NT2/D1 (cell line): ENCODE results near the gene SHISAL2B.

Experiments
- SUZ12 ChIP-seq: IDR thresholded peaks from 2 replicates; pipeline ENCODE4 v1.6.1; 2011; ENCODE audit not compliant: insufficient read length, insufficient read depth; ENCODE audit errors: extremely low read depth
- YY1 ChIP-seq: IDR thresholded peaks from 2 replicates; pipeline ENCODE4 v1.6.1; 2011; ENCODE audit not compliant: insufficient read length, insufficient read depth
- ZNF274 ChIP-seq: IDR thresholded peaks from 2 replicates; pipeline ENCODE4 v1.6.1; 2011; ENCODE audit warnings: mild to moderate bottlenecking, low read depth, low read length

GRCh38 chr5:64766941-64767340, 76.6 kb downstream of the SHISAL2B start:
- TF ChIP-seq ZNF274 (no peak), SUZ12 (no peak), YY1 (no peak)
